Activated T-cell treated with anti-CD3 and anti-CD28 coated beads, Interleukin-2, amount 50 U/mL, for 48 hours (primary cell): ENCODE results near the gene TTC38.

Source experiments
- DNase-seq, 2 experiments: peaks; one replicate each; pipeline ENCODE4 v3.0.0-alpha.2; 2020

The TTC38 gene

GRCh38 chr22:46335201-46336118 lies 67.7 kb downstream of the TTC38 start, which contains the start of gene TRMU:
Gene TRMU, plus strand, starts transcription at chr22:46335714. Its CDS starts 51 bp downstream, at chr22:46335765.
- peak; percentile 82 to 87 for DNase-seq

DNA sequence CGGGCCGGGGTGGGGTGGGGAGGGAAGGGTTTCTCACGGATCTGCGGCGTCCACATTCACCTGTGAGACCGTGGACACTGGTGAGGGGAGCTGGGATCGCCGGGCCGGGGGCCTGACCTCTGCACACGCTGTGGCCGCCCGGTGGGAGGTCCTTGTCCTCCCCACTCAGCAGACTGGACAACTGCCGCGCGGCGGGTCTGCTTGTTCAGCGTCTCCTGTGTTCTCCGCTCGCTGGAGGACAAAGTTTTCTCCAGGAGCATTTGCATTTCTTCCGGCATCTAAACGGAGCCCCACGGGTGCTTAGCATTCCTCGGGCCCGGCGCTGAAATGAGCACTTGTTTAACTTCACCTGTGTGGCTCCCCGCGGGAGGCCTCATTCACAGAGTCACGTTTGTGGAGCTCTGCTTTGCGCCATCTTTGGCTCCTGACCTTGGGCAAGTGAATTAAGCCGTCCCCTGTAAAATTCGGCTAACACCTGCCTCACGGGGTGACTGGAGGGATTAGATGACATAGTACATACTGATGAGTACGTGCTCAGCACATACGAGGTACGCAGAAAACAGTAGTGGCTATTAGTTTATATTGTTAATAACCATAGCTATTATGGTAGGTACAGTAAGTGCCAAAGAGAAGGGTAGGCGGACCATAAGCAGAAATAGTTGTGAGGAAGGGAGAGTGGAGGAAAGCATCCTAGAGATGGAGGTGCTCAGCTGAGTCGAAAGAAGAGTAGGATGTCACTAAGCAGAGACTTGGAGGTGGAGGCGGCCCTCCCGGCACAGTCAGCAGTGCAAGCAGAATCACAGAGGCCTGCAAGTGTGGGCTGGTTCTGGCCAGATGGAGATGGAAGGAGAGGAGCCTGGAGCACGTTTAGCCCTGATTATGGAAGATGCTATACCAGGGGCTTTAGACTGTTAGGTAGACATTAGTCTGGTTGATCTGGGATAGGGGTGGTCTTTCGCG lies 68.6 kb downstream of the TTC38 start:
- peak; percentile 44 to 49 for DNase-seq

- DNase-seq, result no peak
These were observed 70.1 kb downstream of the TTC38 start for GRCh38 chr22:46337870-46338269.

DNA sequence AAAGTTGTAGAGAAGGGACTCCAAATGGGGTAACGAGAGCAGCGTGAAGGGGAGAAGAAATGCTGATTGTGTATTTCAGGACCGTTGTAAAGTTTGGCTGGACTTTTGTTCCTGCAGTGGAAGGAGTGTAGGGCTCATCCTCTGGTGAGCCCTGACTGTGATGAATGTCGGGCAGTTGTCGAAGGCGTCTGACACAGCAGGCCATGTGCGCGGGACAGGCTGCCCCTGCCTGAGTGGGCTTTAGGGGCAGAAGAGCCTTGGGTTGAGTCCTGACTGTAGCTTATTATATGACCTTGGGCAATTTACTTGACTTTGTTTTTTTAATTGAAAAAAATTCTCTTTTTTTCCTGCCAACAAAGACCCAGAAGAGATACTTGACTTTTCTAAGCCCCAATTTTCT lies 70.8 kb downstream of the TTC38 start:
- no peak for DNase-seq

DNA sequence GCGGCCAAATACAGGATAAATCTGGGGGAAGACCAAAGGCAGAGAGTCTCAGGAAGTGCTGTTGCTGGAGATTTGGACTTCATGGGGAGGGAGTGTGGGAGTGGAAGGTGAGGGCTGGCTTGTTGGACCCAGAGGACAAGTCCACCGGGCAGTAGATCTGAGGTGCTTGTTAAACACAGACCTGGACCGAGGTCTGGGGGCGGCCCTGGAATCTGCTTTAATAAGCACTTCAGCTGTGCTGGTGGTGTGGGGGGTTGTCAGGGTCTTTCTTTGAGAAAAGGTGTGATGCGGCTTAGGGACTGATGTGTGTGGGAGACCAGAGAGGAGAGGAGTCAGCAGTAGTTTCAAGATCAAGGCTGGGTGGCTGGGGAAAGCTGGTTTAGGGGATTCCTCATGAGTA lies 72.1 kb downstream of the TTC38 start:
- DNase-seq, result no peak

- DNase-seq, result no peak
These were observed 72.9 kb downstream of the TTC38 start for GRCh38 chr22:46340676-46341075.
